GM12892 (cell line): ENCODE measurements around the gene CCDC175.

Experiments
- POLR2AphosphoS5 ChIP-seq: IDR thresholded peaks from 2 replicates; pipeline ENCODE4 v1.6.1; 2011; ENCODE audit warnings: low read depth, low read length, control low read depth
- TAF1 ChIP-seq: IDR thresholded peaks from 2 replicates; pipeline ENCODE4 v1.6.1; 2011; ENCODE audit warnings: low read depth, mild to moderate bottlenecking, control low read depth, low read length, borderline replicate concordance

DNA sequence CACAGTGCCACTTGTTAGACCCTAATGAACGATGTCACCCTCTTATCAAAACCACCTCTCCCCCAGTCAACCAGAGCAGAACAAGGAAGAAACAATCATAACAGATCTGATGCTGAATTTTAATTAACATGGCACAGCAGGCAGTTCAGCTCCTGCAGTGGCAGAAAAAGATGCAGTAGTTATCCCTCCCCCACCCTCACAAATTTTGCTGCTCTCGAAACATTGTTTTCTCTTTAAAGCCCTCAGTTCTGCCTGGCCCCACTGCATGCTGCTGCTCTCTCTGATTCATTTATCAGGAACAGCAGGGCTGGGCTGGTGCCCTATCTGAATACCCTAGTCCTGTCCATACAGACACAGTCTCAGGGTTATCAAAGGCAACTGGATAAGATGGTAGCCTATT lies 12.2 kb downstream of the CCDC175 start:
- no peak for TF ChIP-seq POLR2AphosphoS5
- TF ChIP-seq TAF1 = no peak
